AG09319 (cell line): ENCODE data around the gene CMIP.

Source experiments
- DNase-seq: peaks from one replicate; pipeline ENCODE4 v3.0.0-alpha.2; 2010; ENCODE audit warnings: low read depth; ENCODE audit errors: extremely low read depth
- TF ChIP-seq, protein P1 (sequence below): IDR thresholded peaks from 2 replicates; pipeline ENCODE4 v1.5.1; 2011; ENCODE audit warnings: low read depth, mild to moderate bottlenecking, inconsistent platforms, low read length, moderate library complexity

CMIP gene

DNA sequence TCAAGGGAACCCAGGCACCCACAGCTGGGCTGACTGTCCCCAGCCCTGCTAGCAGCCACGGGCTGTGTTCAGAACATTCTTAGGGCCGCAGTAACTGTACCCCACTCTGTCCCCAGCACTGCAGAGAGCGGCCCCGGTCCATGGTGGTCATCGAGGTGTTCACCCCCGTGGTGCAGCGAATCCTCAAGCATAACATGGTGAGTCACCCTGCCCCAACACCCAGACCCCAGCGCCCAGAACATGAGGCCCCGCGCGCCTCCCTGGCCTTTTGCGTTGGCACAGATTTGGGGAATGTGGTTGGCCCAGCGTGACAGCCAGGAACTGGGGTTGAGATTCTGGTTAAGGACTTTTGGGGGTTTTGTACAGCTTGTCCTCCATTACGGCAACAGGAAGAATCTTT is 219.5 kb downstream of the CMIP start:
- TF ChIP-seq, protein P1, sequence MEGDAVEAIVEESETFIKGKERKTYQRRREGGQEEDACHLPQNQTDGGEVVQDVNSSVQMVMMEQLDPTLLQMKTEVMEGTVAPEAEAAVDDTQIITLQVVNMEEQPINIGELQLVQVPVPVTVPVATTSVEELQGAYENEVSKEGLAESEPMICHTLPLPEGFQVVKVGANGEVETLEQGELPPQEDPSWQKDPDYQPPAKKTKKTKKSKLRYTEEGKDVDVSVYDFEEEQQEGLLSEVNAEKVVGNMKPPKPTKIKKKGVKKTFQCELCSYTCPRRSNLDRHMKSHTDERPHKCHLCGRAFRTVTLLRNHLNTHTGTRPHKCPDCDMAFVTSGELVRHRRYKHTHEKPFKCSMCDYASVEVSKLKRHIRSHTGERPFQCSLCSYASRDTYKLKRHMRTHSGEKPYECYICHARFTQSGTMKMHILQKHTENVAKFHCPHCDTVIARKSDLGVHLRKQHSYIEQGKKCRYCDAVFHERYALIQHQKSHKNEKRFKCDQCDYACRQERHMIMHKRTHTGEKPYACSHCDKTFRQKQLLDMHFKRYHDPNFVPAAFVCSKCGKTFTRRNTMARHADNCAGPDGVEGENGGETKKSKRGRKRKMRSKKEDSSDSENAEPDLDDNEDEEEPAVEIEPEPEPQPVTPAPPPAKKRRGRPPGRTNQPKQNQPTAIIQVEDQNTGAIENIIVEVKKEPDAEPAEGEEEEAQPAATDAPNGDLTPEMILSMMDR: no peak
- no peak for DNase-seq

DNA sequence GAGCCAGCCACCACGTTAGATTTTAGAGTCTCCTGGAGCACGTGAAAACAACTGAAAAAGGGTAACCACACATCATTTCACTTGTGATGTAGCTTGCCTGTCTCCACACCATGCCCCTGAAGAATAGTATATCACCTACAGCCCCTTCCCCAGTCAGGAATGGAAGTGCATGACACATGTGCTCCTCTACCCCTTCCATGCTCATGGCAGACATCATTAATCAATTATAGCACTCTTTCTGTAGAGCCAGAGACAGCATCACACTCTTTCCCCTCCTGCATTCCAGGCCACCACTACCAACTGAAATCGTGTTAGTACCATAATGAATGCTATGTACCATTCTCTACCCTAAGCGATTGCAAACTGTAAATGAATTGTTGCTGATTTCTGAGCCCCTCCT is 221.0 kb downstream of the CMIP start:
- TF ChIP-seq, protein P1: no peak

DNA sequence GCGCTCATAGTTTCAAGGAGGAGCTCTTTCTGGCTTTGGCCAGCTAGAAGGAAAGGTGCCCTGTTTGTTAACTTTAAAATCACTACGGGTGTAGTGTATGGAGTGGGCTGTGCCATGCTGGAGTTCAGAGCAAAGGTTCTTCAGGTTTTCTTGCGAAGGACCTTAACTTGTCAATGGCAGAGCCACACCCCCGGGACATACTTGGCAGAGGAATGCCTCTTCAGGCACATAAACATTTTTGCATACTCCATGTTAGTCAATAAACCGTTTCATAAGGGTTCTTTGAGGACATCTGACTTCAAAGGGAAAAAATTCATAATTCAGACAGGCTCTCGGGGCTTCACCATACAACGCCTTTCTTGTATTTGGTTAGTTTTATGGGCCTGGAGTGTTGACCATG is 221.5 kb downstream of the CMIP start:
- TF ChIP-seq, protein P1: no peak
- DNase-seq: no peak

More for the DNA sequence above, 221.0 kb downstream of the CMIP start:
- DNase-seq: no peak

DNA sequence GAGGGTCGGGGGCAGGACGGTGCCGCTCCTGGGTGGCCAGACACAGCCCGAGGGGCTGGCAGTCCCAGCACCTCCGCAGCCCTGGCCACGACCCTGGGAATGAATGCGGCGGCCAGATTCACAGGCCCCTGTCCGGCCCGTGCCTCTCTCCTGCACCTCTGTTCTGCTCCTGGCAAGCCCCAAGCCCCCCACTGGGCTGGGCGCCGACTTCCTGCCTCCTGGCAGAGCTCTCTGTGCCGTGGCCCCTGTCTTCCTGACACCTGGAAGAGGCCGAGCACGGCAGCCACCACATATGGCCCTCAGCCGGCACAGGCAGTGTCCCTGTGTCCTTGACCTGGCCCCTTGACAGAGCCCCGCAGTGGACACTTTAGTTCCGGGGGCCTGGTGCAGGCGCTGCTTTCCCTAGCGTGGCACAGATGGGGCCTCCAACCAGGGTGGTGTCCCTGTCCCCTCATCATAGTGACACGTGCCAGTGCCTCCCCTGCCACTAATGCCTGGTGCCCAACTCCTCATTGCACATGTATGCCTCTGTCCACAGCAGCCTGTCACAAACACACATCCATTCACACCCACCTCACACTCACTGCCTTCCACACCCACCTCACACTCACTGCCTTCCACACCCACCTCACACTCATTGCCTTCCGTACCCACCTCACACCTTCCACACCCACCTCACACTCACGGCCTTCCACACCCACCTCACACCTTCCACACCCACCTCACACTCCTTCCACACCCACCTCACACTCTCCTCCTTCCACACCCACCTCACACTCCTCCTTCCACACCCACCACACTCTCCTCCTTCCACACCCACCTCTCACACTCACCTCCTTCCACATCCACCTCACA is 223.9 kb downstream of the CMIP start:
- TF ChIP-seq, protein P1: no peak
- DNase-seq: no peak

DNA sequence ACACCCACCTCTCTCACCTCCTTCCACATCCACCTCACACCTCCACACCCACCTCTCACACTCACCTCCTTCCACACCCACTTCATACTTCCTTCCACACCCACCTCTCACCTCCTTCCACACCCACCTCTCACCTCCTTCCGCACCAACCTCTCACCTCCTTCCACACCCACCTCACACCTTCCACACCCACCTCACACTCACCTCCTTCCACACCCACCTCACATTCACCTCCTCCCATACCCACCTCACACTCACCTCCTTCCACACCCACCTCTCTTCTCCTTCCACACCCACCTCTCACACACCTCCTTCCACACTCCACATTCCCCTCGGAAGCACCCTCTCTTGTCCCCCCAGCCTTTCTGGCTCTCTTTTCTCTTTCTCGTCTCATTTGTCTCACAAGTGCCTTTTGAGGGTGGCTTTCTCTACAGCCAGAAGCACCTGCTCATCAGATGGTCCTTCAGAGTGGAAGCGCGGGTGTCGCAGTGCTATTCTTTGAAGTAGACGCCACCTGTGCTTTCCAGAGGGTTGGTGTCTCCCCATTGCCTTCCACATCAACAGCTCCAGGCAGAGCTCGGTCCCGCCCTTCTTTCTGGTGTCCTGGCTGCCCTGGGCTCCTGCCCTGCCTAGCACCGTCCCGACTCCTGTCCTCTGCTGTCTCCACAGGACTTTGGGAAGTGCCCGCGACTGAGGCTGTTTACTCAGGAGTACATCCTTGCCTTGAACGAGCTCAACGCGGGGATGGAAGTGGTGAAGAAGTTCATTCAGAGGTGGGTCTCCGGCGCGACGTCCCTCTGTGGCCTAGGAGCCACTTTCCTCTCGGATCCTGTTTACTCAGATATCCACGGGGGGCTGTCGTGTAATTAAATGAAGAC is 225.1 kb downstream of the CMIP start:
- TF ChIP-seq, protein P1: no peak
- DNase-seq: no peak

DNA sequence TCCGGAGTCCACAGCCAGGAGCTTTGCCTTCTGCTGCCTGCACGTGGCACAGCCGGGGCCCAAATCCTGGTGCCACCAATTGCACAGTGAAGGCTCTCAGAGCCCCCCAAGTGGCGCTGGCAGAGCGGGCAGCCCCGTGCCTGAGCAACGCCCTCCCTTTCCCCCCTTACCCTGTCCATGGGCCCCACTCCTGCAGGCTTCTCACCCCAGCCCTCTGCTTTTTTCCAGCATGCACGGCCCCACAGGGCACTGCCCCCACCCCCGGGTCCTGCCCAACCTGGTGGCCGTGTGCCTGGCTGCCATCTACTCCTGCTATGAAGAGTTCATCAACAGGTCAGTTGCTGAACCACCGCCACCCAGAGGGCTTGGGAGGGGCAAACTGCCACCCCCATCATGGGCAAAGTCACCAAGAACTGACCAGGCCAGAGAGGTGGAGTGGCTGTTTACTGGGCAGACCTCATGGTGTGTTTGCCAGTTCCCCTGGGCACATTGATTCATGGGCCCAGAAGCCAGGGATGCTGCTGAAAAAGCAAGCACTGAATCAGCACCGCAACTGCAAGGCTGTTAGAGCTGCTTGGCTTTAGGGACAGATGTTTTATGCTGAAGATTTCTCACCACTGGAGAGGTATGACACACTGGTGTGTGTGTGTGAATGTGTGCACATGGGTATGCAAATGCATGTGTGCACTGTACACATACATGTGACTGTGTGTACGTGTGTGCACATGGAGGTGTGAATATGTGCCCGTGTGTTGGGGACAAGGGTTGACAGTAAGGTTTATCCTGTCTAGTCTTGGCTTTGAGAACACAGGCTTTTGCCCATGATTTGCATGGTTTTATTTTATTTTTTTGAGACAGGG is 227.4 kb downstream of the CMIP start:
- TF ChIP-seq, protein P1: no peak
- DNase-seq: no peak
